Measurements from ENCODE around the gene COX6B1.

COX6B1 gene

GRCh38 chr19:35620001-35620400, 28.1 kb upstream of the COX6B1 start:
- H3K4me1 Mint-ChIP-seq = no peaks in the 10 kb centered on the region
- H3K27me3 Mint-ChIP-seq = no peaks in the 10 kb centered on the region
- H3K36me3 Mint-ChIP-seq = peaks cover 27% of the 10 kb centered on the region
- H3K4me3 Mint-ChIP-seq = no peak overlapping the region
- no peak overlapping the region for H3K27ac Mint-ChIP-seq
- no peaks in the 10 kb centered on the region for H3K9me3 Mint-ChIP-seq
- no peak for DNase-seq
- CTCF ChIA-PET = no interaction called here

- Mint-ChIP-seq H3K27ac (peak overlapping the region; percentile 34), H3K9me3 (no peaks in the 10 kb centered on the region), H3K4me3 (no peak overlapping the region), H3K4me1 (peaks cover 2% of the 10 kb centered on the region), H3K36me3 (peaks cover 25% of the 10 kb centered on the region), H3K27me3 (no peaks in the 10 kb centered on the region)
- DNase-seq = no peak
- CTCF ChIA-PET = no interaction called here
Measured at GRCh38 chr19:35621708-35622107, 26.4 kb upstream of the COX6B1 start.

- no peak for DNase-seq
- peaks cover 2% of the 10 kb centered on the region for H3K4me1 Mint-ChIP-seq
- no peak overlapping the region for H3K27ac Mint-ChIP-seq
- no peaks in the 10 kb centered on the region for H3K27me3 Mint-ChIP-seq
- no peak overlapping the region for H3K4me3 Mint-ChIP-seq
- no peaks in the 10 kb centered on the region for H3K9me3 Mint-ChIP-seq
- CTCF ChIA-PET = no interaction called here
- peaks cover 25% of the 10 kb centered on the region for H3K36me3 Mint-ChIP-seq
Measured at GRCh38 chr19:35622750-35623149, 25.4 kb upstream of the COX6B1 start.

GRCh38 chr19:35623327-35624010, 24.7 kb upstream of the COX6B1 start:
- Mint-ChIP-seq H3K4me1 (peaks cover 7% of the 10 kb centered on the region), H3K27me3 (no peaks in the 10 kb centered on the region), H3K27ac (no peak overlapping the region), H3K36me3 (peaks cover 23% of the 10 kb centered on the region), H3K4me3 (no peak overlapping the region), H3K9me3 (no peaks in the 10 kb centered on the region)
- no peak for DNase-seq
- CTCF ChIA-PET = no interaction called here

GRCh38 chr19:35628264-35628564, 19.9 kb upstream of the COX6B1 start:
- Mint-ChIP-seq H3K4me3 (peak overlapping the region; percentile 100), H3K36me3 (peaks cover 34% of the 10 kb centered on the region), H3K4me1 (peaks cover 22% of the 10 kb centered on the region), H3K9me3 (no peaks in the 10 kb centered on the region), H3K27ac (peak overlapping the region; percentile 99), H3K27me3 (no peaks in the 10 kb centered on the region)
- CTCF ChIA-PET = no interaction called here
- no peak for DNase-seq

- DNase-seq = peak; percentile 97
- Mint-ChIP-seq H3K4me3 (peak within 1 kb of the TSS; percentile 100), H3K36me3 (peaks cover 38% of the 10 kb centered on the region), H3K27ac (peak within 1 kb of the TSS; percentile 99), H3K4me1 (peaks cover 22% of the 10 kb centered on the region), H3K27me3 (no peaks in the 10 kb centered on the region), H3K9me3 (no peaks in the 10 kb centered on the region)
- CTCF ChIA-PET = no interaction called here
Measured at GRCh38 chr19:35628565-35629331, 19.4 kb upstream of the COX6B1 start, which contains the start of gene RBM42. Gene RBM42, plus strand, starts transcription at chr19:35629036. Its CDS starts 118 bp downstream, at chr19:35629154.

- H3K4me1 Mint-ChIP-seq = peaks cover 22% of the 10 kb centered on the region
- CTCF ChIA-PET = interaction anchor here (1.3 kb wide), 1 partner anchor 81 kb away, joined by 3 read pairs; no protein-coding TSS in a partner anchor
- peaks cover 41% of the 10 kb centered on the region for H3K36me3 Mint-ChIP-seq
- H3K27ac Mint-ChIP-seq = peak overlapping the region; percentile 99
- no peaks in the 10 kb centered on the region for H3K27me3 Mint-ChIP-seq
- no peak for DNase-seq
- H3K9me3 Mint-ChIP-seq = no peaks in the 10 kb centered on the region
- peak overlapping the region; percentile 100 for H3K4me3 Mint-ChIP-seq
Measured at GRCh38 chr19:35629332-35629633, 18.8 kb upstream of the COX6B1 start.

- Mint-ChIP-seq H3K36me3 (peaks cover 54% of the 10 kb centered on the region), H3K9me3 (no peaks in the 10 kb centered on the region), H3K27me3 (no peaks in the 10 kb centered on the region), H3K27ac (no peak overlapping the region), H3K4me3 (no peak overlapping the region), H3K4me1 (peaks cover 11% of the 10 kb centered on the region)
- CTCF ChIA-PET = no interaction called here
- no peak for DNase-seq
Measured at GRCh38 chr19:35633727-35634440, 14.2 kb upstream of the COX6B1 start.

- CTCF ChIA-PET = no interaction called here
- Mint-ChIP-seq H3K27me3 (no peaks in the 10 kb centered on the region), H3K4me3 (no peak overlapping the region), H3K27ac (no peak overlapping the region), H3K36me3 (peaks cover 41% of the 10 kb centered on the region), H3K9me3 (no peaks in the 10 kb centered on the region), H3K4me1 (peaks cover 6% of the 10 kb centered on the region)
- no peak for DNase-seq
Measured at GRCh38 chr19:35636651-35637050, 11.5 kb upstream of the COX6B1 start.

- CTCF ChIA-PET = no interaction called here
- no peaks in the 10 kb centered on the region for H3K9me3 Mint-ChIP-seq
- H3K27me3 Mint-ChIP-seq = no peaks in the 10 kb centered on the region
- H3K4me1 Mint-ChIP-seq = peaks cover 12% of the 10 kb centered on the region
- H3K4me3 Mint-ChIP-seq = no peak overlapping the region
- DNase-seq = no peak
- peaks cover 36% of the 10 kb centered on the region for H3K36me3 Mint-ChIP-seq
- H3K27ac Mint-ChIP-seq = no peak overlapping the region
Measured at GRCh38 chr19:35637165-35637564, 11.0 kb upstream of the COX6B1 start.

GRCh38 chr19:35639321-35639639, 8.8 kb upstream of the COX6B1 start:
- H3K9me3 Mint-ChIP-seq = no peaks in the 10 kb centered on the region
- DNase-seq = no peak
- H3K27me3 Mint-ChIP-seq = no peaks in the 10 kb centered on the region
- no peak overlapping the region for H3K4me3 Mint-ChIP-seq
- peaks cover 19% of the 10 kb centered on the region for H3K36me3 Mint-ChIP-seq
- CTCF ChIA-PET = no interaction called here
- peaks cover 25% of the 10 kb centered on the region for H3K4me1 Mint-ChIP-seq
- no peak overlapping the region for H3K27ac Mint-ChIP-seq

GRCh38 chr19:35639863-35640262, 8.3 kb upstream of the COX6B1 start:
- H3K27ac Mint-ChIP-seq = no peak overlapping the region
- CTCF ChIA-PET = no interaction called here
- no peak for DNase-seq
- no peaks in the 10 kb centered on the region for H3K9me3 Mint-ChIP-seq
- H3K36me3 Mint-ChIP-seq = peaks cover 17% of the 10 kb centered on the region
- H3K27me3 Mint-ChIP-seq = no peaks in the 10 kb centered on the region
- peaks cover 31% of the 10 kb centered on the region for H3K4me1 Mint-ChIP-seq
- no peak overlapping the region for H3K4me3 Mint-ChIP-seq

GRCh38 chr19:35641515-35642151, 6.5 kb upstream of the COX6B1 start, which contains the start of gene ETV2:
Gene ETV2, plus strand, starts transcription at chr19:35641745. Its CDS starts 716 bp downstream, at chr19:35642461.
- peak; percentile 73 for DNase-seq
- CTCF ChIA-PET = no interaction called here
- Mint-ChIP-seq H3K9me3 (no peaks in the 10 kb centered on the region), H3K27ac (peak within 1 kb of the TSS; percentile 19), H3K4me1 (peaks cover 45% of the 10 kb centered on the region), H3K27me3 (no peaks in the 10 kb centered on the region), H3K36me3 (peaks cover 7% of the 10 kb centered on the region), H3K4me3 (peak within 1 kb of the TSS; percentile 71)

GRCh38 chr19:35642312-35642711, 5.8 kb upstream of the COX6B1 start:
- no peak for DNase-seq
- H3K4me3 Mint-ChIP-seq = peak overlapping the region; percentile 71
- CTCF ChIA-PET = no interaction called here
- peaks cover 2% of the 10 kb centered on the region for H3K36me3 Mint-ChIP-seq
- H3K9me3 Mint-ChIP-seq = no peaks in the 10 kb centered on the region
- no peaks in the 10 kb centered on the region for H3K27me3 Mint-ChIP-seq
- H3K27ac Mint-ChIP-seq = peak overlapping the region; percentile 19
- peaks cover 47% of the 10 kb centered on the region for H3K4me1 Mint-ChIP-seq
